OCI-LY1 (cell line): ENCODE results near the gene SIVA1.

Experiments
- H2AFZ ChIP-seq: fragments of 200-600 bp; sonication (generic), shearing (Covaris generic); 2 replicates; pipeline ENCODE4 v1.6.0; 2014; ENCODE audit warnings: antibody characterized with exemption, mild to moderate bottlenecking, low read length
- H3F3A ChIP-seq: fragments of 200-600 bp; sonication (generic), shearing (Covaris generic); 2 replicates; pipeline ENCODE4 v1.6.0; 2014; ENCODE audit warnings: mild to moderate bottlenecking, antibody characterized with exemption, low read length, moderate library complexity; ENCODE audit not compliant: insufficient read depth
- H3K27ac ChIP-seq: fragments of 200-600 bp; sonication (generic); 2 replicates; pipeline ENCODE4 v1.5.1; 2014; ENCODE audit warnings: low read length, mixed run types, mild to moderate bottlenecking, low read depth; ENCODE audit not compliant: poor library complexity, severe bottlenecking
- H3K27me3 ChIP-seq: fragments of 200-600 bp; sonication (generic); 2 replicates; pipeline ENCODE4 v1.6.0; 2014; ENCODE audit warnings: antibody characterized with exemption, mild to moderate bottlenecking, low read length, moderate library complexity; ENCODE audit not compliant: insufficient read depth
- H3K36me3 ChIP-seq: fragments of 200-600 bp; sonication (generic); 2 replicates; pipeline ENCODE4 v1.6.1; 2014; ENCODE audit warnings: mild to moderate bottlenecking, antibody characterized with exemption, low read length, moderate library complexity, mixed read lengths; ENCODE audit not compliant: insufficient read depth
- H3K4me1 ChIP-seq: fragments of 200-600 bp; sonication (generic); 2 replicates; pipeline ENCODE4 v1.5.1; 2014; ENCODE audit warnings: mild to moderate bottlenecking, low read length, moderate library complexity; ENCODE audit not compliant: insufficient read depth, severe bottlenecking
- H3K4me2 ChIP-seq: fragments of 200-600 bp; sonication (generic), shearing (Covaris generic); 2 replicates; pipeline ENCODE4 v1.6.1; 2014; ENCODE audit warnings: low read length
- H3K4me3 ChIP-seq: fragments of 200-600 bp; sonication (generic); 2 replicates; pipeline ENCODE4 v1.5.1; 2014; ENCODE audit warnings: low read length, low read depth, mild to moderate bottlenecking, mixed read lengths; ENCODE audit not compliant: poor library complexity, severe bottlenecking
- H3K79me2 ChIP-seq: fragments of 200-600 bp; shearing (Covaris generic); 2 replicates; pipeline ENCODE4 v1.6.1; 2016; ENCODE audit warnings: mixed run types, low read length, mixed read lengths; ENCODE audit not compliant: insufficient read depth
- H3K9ac ChIP-seq: fragments of 200-600 bp; sonication (generic), shearing (Covaris generic); 2 replicates; pipeline ENCODE4 v1.6.1; 2014; ENCODE audit warnings: mild to moderate bottlenecking, low read length, mixed read lengths
- H3K9me2 ChIP-seq: fragments of 200-600 bp; sonication (generic), shearing (Covaris generic); 2 replicates; pipeline ENCODE4 v1.6.1; 2014; ENCODE audit warnings: low read depth, mild to moderate bottlenecking, low read length, mixed read lengths
- H3K9me3 ChIP-seq: fragments of 200-600 bp; shearing (Covaris generic); 2 replicates; pipeline ENCODE4 v1.6.1; 2014; ENCODE audit warnings: low read length, mixed read lengths
- H4K20me1 ChIP-seq: fragments of 200-600 bp; sonication (generic), shearing (Covaris generic); 2 replicates; pipeline ENCODE4 v1.6.0; 2016; ENCODE audit warnings: mild to moderate bottlenecking, low read length; ENCODE audit not compliant: insufficient read depth
- EZH2 ChIP-seq: fragments of 200-600 bp; sonication (generic), shearing (Covaris generic); IDR thresholded peaks from 2 replicates; pipeline ENCODE4 v1.8.0; 2017; ENCODE audit warnings: borderline replicate concordance, mixed run types, mild to moderate bottlenecking, antibody characterized with exemption, low read length, moderate library complexity, mixed read lengths
- TF ChIP-seq, protein P1 (sequence below): fragments of 200-600 bp; sonication (generic), shearing (Covaris generic); IDR thresholded peaks from 2 replicates; pipeline ENCODE4 v1.5.1; 2017; ENCODE audit warnings: mild to moderate bottlenecking, antibody characterized with exemption, low read length, moderate library complexity, mixed read lengths

The SIVA1 gene

GRCh38 chr14:104771918-104772706 lies 19.2 kb downstream of the SIVA1 start:
- Histone ChIP-seq H3K36me3 (peaks cover 60% of the 10 kb centered on the region), H3K27me3 (no peaks in the 10 kb centered on the region), H3K79me2 (no peaks in the 10 kb centered on the region), H3K9ac (no peak overlapping the region), H3K4me1 (no peaks in the 10 kb centered on the region), H3F3A (no peaks in the 10 kb centered on the region), H3K9me2 (no peaks in the 10 kb centered on the region), H2AFZ (no peak overlapping the region), H3K4me3 (no peak overlapping the region), H3K27ac (no peak overlapping the region), H3K4me2 (no peak overlapping the region), H3K9me3 (peaks cover 7% of the 10 kb centered on the region), H4K20me1 (no peaks in the 10 kb centered on the region)
- TF ChIP-seq, protein P1, sequence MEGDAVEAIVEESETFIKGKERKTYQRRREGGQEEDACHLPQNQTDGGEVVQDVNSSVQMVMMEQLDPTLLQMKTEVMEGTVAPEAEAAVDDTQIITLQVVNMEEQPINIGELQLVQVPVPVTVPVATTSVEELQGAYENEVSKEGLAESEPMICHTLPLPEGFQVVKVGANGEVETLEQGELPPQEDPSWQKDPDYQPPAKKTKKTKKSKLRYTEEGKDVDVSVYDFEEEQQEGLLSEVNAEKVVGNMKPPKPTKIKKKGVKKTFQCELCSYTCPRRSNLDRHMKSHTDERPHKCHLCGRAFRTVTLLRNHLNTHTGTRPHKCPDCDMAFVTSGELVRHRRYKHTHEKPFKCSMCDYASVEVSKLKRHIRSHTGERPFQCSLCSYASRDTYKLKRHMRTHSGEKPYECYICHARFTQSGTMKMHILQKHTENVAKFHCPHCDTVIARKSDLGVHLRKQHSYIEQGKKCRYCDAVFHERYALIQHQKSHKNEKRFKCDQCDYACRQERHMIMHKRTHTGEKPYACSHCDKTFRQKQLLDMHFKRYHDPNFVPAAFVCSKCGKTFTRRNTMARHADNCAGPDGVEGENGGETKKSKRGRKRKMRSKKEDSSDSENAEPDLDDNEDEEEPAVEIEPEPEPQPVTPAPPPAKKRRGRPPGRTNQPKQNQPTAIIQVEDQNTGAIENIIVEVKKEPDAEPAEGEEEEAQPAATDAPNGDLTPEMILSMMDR: no peak

- Histone ChIP-seq H2AFZ (no peak overlapping the region), H3K9me2 (no peaks in the 10 kb centered on the region), H3K79me2 (no peaks in the 10 kb centered on the region), H3K9me3 (peaks cover 7% of the 10 kb centered on the region), H3K4me2 (no peak overlapping the region), H3K27me3 (no peaks in the 10 kb centered on the region), H3K4me3 (no peak overlapping the region), H3K4me1 (no peaks in the 10 kb centered on the region), H3K36me3 (peaks cover 57% of the 10 kb centered on the region), H3K9ac (no peak overlapping the region), H3F3A (no peaks in the 10 kb centered on the region), H4K20me1 (no peaks in the 10 kb centered on the region), H3K27ac (no peak overlapping the region)
- TF ChIP-seq EZH2: no peak
- TF ChIP-seq, protein P1: no peak
These were observed 20.0 kb downstream of the SIVA1 start for GRCh38 chr14:104772707-104773504.

- Histone ChIP-seq H3K9ac (no peak overlapping the region), H3K36me3 (peaks cover 55% of the 10 kb centered on the region), H3K4me2 (no peak overlapping the region), H4K20me1 (no peaks in the 10 kb centered on the region), H2AFZ (no peak overlapping the region), H3K27me3 (no peaks in the 10 kb centered on the region), H3K9me3 (peaks cover 7% of the 10 kb centered on the region), H3K79me2 (no peaks in the 10 kb centered on the region), H3K9me2 (no peaks in the 10 kb centered on the region), H3F3A (no peaks in the 10 kb centered on the region), H3K27ac (no peak overlapping the region), H3K4me1 (no peaks in the 10 kb centered on the region), H3K4me3 (no peak overlapping the region)
- TF ChIP-seq, protein P1: peak; percentile 6; the same call in 1 of the 2 replicates
- TF ChIP-seq EZH2: no peak
These were observed 20.8 kb downstream of the SIVA1 start for GRCh38 chr14:104773505-104774452.
